HepG2 (cell line): ENCODE measurements around the gene WDR70. TPM values are rescaled to one million over a fixed set of nuclear protein-coding genes. Genes with fewer than 3 reads are reported as not detected.
"Not testable (repeated sequence)": the region's sequence is repeated elsewhere in the genome, so short reads cannot be mapped to it uniquely, and the experiment has no call there.

Experiments
- CAMTA2 ChIP-seq: sonication (generic); formaldehyde crosslinking; IDR thresholded peaks from 2 replicates; pipeline ENCODE4 v1.4.0; 2020; ENCODE audit warnings: mild to moderate bottlenecking, missing genetic modification reagents, borderline replicate concordance
- ELF1 ChIP-seq: sonication (generic); formaldehyde crosslinking; IDR thresholded peaks from 2 replicates; pipeline ENCODE4 v1.4.0; 2020; ENCODE audit warnings: missing genetic modification reagents
- HOXA3 ChIP-seq: sonication (generic); formaldehyde crosslinking; IDR thresholded peaks from 2 replicates; pipeline ENCODE4 v1.5.0; 2020; ENCODE audit warnings: missing genetic modification reagents
- MAZ ChIP-seq, 2 experiments: sonication (generic) in 1 of 2; formaldehyde crosslinking in 1 of 2; IDR thresholded peaks; 2 replicates each; pipeline versions ENCODE4 v1.5.0 to v1.6.1; 2012 to 2020; ENCODE audit warnings: low read depth in 2 of 2, mild to moderate bottlenecking in 2 of 2, borderline replicate concordance in 1 of 2, improper control_type of control experiment in 1 of 2, low read length in 1 of 2, missing genetic modification reagents in 1 of 2, moderate library complexity in 1 of 2
- NKX3-1 ChIP-seq: sonication (generic); formaldehyde crosslinking; IDR thresholded peaks from 2 replicates; pipeline ENCODE4 v1.5.0; 2020; ENCODE audit warnings: missing genetic modification reagents
- PHF20 ChIP-seq: sonication (generic); formaldehyde crosslinking; IDR thresholded peaks from 2 replicates; pipeline ENCODE4 v1.5.0; 2020; ENCODE audit warnings: mild to moderate bottlenecking, missing genetic modification reagents
- SMAD1 ChIP-seq: sonication (generic); formaldehyde crosslinking; IDR thresholded peaks from 2 replicates; pipeline ENCODE4 v1.4.0; 2020; ENCODE audit warnings: missing genetic modification reagents, low read depth, mild to moderate bottlenecking, borderline replicate concordance
- SP2 ChIP-seq: sonication (generic); formaldehyde crosslinking; IDR thresholded peaks from 2 replicates; pipeline ENCODE4 v1.5.1; 2020; ENCODE audit warnings: mild to moderate bottlenecking, missing genetic modification reagents
- ZKSCAN8 ChIP-seq: IDR thresholded peaks from 2 replicates; pipeline ENCODE4 v1.6.1; 2016; ENCODE audit warnings: borderline replicate concordance, missing genetic modification reagents, missing compliant biosample characterization
- ZNF614 ChIP-seq: IDR thresholded peaks from 2 replicates; pipeline ENCODE4 v1.6.1; 2018; ENCODE audit warnings: missing biosample characterization, missing genetic modification reagents, inconsistent platforms, borderline replicate concordance
- polyA plus RNA-seq, 8 experiments: library from polyadenylated mRNA; depleted of rRNA in 3 of 8; stranded (reverse) in 7 of 8; unstranded in 1 of 8; fragments of >200 nt; fragmentation: Illumina TruSeq in 4 of 8; extraction: Trizol in 4 of 8; gene quantifications; 2 replicates each; pipeline versions ENCODE4 v1.2.1 to v1.2.3, GENCODE V29; 2011 to 2016; ENCODE audit warnings: low read depth in 4 of 8, missing spikeins in 1 of 8, mixed read lengths in 1 of 8; ENCODE audit not compliant: insufficient read depth in 1 of 8
- total RNA-seq, 5 experiments: library from RNA; depleted of rRNA; stranded (reverse); fragments of >200 nt; fragmentation: Illumina TruSeq; extraction: Trizol; gene quantifications; 2 replicates each; pipeline ENCODE4 v1.2.3, GENCODE V29; 2016; ENCODE audit warnings: low read depth in 1 of 5
- TF ChIP-seq, protein P1 (sequence below): IDR thresholded peaks from 2 replicates; pipeline ENCODE4 v1.6.1; 2016; ENCODE audit warnings: missing compliant biosample characterization, missing genetic modification reagents, borderline replicate concordance
- TF ChIP-seq, protein P2 (sequence below): sonication (generic); formaldehyde crosslinking; IDR thresholded peaks from 2 replicates; pipeline ENCODE4 v1.8.0; 2022; ENCODE audit warnings: missing genetic modification reagents, mild to moderate bottlenecking, inconsistent platforms, borderline replicate concordance
- TF ChIP-seq, protein P3 (sequence below): sonication (generic); formaldehyde crosslinking; IDR thresholded peaks from 2 replicates; pipeline ENCODE4 v1.5.0; 2020; ENCODE audit warnings: mild to moderate bottlenecking, missing genetic modification reagents, moderate library complexity
- TF ChIP-seq, protein P4 (sequence below): sonication (generic); formaldehyde crosslinking; IDR thresholded peaks from 2 replicates; pipeline ENCODE4 v1.8.0; 2022; ENCODE audit warnings: missing genetic modification reagents, mild to moderate bottlenecking, borderline replicate concordance
- TF ChIP-seq, protein P5 (sequence below), 2 experiments: IDR thresholded peaks; 2 replicates each; pipeline ENCODE4 v1.6.1; 2011 to 2012; ENCODE audit warnings: low read length in 2 of 2, borderline replicate concordance in 1 of 2, low read depth in 1 of 2, mild to moderate bottlenecking in 1 of 2, moderate library complexity in 1 of 2

Gene WDR70
- total and polyA plus RNA-seq, 2 of the 13 experiments (the other 11 are each of a cell fraction or from before 2014, with no cell fraction given), result 14.6 to 30.6 TPM

DNA sequence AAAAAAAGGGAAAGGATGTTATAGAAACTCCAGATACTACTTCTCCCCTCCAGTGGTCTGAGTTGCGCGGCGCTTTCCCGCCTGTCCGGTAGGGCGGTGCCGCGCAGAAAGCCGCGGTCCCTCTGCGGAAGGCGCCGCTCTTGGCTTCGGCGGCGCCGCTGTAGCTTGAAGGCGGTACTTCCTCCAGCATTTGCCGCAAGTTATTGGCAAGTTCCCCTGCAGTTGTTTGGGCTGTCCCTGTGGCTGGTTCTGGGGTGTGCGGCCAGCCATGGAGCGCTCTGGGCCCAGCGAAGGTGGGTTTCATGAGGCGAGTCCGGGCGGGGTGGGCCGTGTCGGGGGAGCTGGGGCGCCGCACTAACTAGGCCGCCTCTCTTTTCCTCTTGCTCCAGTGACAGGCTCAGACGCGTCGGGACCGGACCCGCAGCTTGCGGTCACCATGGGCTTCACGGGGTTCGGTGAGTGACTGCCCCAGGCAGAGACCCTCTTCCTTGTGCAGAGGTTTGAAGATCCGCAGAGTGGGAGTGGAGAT is at the start of gene WDR70 (continued):
- TF ChIP-seq, protein P1, sequence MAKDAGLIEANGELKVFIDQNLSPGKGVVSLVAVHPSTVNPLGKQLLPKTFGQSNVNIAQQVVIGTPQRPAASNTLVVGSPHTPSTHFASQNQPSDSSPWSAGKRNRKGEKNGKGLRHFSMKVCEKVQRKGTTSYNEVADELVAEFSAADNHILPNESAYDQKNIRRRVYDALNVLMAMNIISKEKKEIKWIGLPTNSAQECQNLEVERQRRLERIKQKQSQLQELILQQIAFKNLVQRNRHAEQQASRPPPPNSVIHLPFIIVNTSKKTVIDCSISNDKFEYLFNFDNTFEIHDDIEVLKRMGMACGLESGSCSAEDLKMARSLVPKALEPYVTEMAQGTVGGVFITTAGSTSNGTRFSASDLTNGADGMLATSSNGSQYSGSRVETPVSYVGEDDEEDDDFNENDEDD, result peak; percentile 43; the same call in 1 of the 2 replicates
- not testable (repeated sequence) for TF ChIP-seq MAZ (IDR thresholded peaks at IDR 0.05; ENCODE audit: borderline replicate concordance, low read depth, low read length)
- TF ChIP-seq MAZ (CRISPR knock-in tag; IDR thresholded peaks at IDR 0.05; ENCODE audit: low read depth) (peak; percentile 69), NKX3-1 (CRISPR knock-in tag) (0 out of 2 replicates have a peak, but pooled peaks have one; percentile 33), ZNF614 (CRISPR knock-in tag) (peak; percentile 60; the same call in 1 of the 2 replicates), SMAD1 (0 out of 2 replicates have a peak, but pooled peaks have one; percentile 37), ELF1 (CRISPR knock-in tag) (peak; percentile 81), PHF20 (CRISPR knock-in tag) (peak; percentile 97), SP2 (CRISPR knock-in tag) (peak; percentile 88), HOXA3 (CRISPR knock-in tag) (peak; percentile 89), CAMTA2 (peak; percentile 77; the same call in 1 of the 2 replicates), ZKSCAN8 (CRISPR knock-in tag) (peak; percentile 76; the same call in 1 of the 2 replicates)
- TF ChIP-seq, protein P2, sequence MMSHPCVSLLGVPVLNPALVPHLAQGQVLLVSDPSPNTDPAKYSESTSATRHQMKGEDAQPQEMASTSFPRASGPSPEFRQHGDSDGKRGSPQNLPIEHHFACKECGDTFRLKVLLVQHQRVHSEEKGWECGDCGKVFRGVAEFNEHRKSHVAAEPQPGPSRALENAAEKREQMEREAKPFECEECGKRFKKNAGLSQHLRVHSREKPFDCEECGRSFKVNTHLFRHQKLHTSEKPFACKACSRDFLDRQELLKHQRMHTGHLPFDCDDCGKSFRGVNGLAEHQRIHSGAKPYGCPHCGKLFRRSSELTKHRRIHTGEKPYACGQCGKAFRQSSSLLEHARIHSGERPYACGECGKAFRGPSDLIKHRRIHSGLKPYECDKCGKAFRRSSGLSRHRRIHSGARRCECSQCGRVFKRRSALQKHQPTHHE (CRISPR knock-in tag), result 0 out of 2 replicates have a peak, but pooled peaks have one; percentile 65
- TF ChIP-seq, protein P3, sequence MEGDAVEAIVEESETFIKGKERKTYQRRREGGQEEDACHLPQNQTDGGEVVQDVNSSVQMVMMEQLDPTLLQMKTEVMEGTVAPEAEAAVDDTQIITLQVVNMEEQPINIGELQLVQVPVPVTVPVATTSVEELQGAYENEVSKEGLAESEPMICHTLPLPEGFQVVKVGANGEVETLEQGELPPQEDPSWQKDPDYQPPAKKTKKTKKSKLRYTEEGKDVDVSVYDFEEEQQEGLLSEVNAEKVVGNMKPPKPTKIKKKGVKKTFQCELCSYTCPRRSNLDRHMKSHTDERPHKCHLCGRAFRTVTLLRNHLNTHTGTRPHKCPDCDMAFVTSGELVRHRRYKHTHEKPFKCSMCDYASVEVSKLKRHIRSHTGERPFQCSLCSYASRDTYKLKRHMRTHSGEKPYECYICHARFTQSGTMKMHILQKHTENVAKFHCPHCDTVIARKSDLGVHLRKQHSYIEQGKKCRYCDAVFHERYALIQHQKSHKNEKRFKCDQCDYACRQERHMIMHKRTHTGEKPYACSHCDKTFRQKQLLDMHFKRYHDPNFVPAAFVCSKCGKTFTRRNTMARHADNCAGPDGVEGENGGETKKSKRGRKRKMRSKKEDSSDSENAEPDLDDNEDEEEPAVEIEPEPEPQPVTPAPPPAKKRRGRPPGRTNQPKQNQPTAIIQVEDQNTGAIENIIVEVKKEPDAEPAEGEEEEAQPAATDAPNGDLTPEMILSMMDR (CRISPR knock-in tag), result peak; percentile 93
- TF ChIP-seq, protein P4, sequence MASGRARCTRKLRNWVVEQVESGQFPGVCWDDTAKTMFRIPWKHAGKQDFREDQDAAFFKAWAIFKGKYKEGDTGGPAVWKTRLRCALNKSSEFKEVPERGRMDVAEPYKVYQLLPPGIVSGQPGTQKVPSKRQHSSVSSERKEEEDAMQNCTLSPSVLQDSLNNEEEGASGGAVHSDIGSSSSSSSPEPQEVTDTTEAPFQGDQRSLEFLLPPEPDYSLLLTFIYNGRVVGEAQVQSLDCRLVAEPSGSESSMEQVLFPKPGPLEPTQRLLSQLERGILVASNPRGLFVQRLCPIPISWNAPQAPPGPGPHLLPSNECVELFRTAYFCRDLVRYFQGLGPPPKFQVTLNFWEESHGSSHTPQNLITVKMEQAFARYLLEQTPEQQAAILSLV (CRISPR knock-in tag), result peak; percentile 68; the same call in 1 of the 2 replicates
- TF ChIP-seq, protein P5, sequence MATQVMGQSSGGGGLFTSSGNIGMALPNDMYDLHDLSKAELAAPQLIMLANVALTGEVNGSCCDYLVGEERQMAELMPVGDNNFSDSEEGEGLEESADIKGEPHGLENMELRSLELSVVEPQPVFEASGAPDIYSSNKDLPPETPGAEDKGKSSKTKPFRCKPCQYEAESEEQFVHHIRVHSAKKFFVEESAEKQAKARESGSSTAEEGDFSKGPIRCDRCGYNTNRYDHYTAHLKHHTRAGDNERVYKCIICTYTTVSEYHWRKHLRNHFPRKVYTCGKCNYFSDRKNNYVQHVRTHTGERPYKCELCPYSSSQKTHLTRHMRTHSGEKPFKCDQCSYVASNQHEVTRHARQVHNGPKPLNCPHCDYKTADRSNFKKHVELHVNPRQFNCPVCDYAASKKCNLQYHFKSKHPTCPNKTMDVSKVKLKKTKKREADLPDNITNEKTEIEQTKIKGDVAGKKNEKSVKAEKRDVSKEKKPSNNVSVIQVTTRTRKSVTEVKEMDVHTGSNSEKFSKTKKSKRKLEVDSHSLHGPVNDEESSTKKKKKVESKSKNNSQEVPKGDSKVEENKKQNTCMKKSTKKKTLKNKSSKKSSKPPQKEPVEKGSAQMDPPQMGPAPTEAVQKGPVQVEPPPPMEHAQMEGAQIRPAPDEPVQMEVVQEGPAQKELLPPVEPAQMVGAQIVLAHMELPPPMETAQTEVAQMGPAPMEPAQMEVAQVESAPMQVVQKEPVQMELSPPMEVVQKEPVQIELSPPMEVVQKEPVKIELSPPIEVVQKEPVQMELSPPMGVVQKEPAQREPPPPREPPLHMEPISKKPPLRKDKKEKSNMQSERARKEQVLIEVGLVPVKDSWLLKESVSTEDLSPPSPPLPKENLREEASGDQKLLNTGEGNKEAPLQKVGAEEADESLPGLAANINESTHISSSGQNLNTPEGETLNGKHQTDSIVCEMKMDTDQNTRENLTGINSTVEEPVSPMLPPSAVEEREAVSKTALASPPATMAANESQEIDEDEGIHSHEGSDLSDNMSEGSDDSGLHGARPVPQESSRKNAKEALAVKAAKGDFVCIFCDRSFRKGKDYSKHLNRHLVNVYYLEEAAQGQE (IDR thresholded peaks at IDR 0.05; ENCODE audit: borderline replicate concordance in 1 of 2, low read depth in 1 of 2, low read length in 2 of 2), result peak in 1 of 2 experiments; percentile 29; a peak in 1 of 4 replicates
